GM12873 (cell line): ENCODE data around the gene SORCS2.

ENCODE experiments used
- CTCF ChIP-seq: IDR thresholded peaks from 2 replicates; pipeline ENCODE4 v1.5.1; 2012; ENCODE audit warnings: low read depth, mild to moderate bottlenecking, moderate library complexity, low read length, control low read depth; ENCODE audit not compliant: insufficient read depth; ENCODE audit errors: missing control alignments

Gene SORCS2

GRCh38 chr4:7411896-7412553 lies 219.7 kb downstream of the SORCS2 start:
- no peak for TF ChIP-seq CTCF

DNA sequence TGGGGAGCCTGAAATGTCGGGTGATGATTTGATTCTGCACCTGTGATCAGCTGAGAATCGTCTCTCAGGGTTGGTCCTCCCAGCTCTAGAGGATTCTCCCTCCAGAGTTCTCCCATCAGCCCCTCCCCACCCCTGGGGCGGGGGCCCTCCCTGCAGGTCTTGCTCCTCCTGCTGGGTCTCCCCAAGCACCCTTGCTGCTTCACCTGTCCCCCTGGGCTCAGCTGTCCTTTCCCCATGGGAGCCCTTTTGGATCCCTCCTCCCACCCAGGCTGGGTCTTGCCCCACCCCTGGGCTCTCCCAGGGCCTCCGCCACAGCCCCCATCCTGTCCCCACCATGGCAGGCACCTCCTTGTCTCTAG lies 220.2 kb downstream of the SORCS2 start:
- no peak for TF ChIP-seq CTCF

DNA sequence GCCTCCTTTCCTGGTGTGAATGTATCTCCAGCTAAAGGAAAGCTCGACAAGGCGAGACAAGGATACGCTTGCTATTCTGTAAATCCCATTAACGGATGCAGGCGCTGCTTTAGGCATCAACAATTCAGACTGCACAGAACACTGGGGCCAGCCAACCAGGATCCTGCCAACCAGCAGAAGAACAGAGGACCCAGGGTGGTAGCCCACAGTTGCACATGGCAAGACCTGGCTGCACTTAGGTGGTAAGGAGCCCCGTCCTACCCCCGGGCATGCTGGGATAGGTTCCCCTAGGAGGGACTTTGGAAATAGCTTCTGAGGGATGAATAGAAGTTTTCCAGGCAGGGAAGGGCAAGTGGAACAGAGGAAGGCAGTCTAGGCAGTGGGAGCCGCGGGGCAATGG lies 221.7 kb downstream of the SORCS2 start:
- no peak for TF ChIP-seq CTCF

DNA sequence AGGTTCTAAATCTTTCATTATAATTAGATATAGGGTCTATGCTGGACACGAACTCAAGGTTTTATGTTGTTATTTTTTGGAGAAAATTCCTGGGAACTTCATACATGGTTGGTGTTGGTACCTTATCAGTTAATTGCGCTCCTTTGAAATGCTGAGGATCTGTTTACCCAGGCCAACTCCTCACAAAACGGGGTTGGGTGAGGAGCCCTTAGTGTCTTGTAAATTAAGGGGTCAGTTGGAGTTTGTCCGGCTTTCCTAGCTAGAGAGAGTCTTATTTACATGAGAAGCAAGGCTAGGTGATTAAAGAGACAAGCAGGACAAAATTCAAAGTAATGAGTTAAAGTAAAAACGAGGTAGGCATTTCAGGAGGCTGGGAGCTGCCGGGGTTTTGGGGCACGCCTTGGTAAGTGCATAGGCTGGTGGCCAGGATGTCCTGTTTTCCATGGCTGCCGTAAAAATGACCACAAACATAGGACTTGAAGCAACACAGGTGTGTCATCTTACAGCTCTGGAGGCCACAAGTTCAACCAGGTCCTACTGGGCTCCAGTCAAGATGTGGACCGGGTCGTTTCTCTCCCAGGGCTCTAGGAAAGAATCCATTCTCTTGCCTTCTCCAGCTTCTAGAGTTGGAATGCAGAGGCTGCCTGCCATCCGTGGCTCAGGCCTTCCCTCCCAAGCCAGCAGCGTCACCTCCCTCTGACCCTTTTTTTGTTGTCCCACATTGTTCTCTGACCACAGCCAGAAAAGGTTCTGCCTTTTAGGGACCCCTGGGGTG lies 222.6 kb downstream of the SORCS2 start:
- no peak for TF ChIP-seq CTCF

DNA sequence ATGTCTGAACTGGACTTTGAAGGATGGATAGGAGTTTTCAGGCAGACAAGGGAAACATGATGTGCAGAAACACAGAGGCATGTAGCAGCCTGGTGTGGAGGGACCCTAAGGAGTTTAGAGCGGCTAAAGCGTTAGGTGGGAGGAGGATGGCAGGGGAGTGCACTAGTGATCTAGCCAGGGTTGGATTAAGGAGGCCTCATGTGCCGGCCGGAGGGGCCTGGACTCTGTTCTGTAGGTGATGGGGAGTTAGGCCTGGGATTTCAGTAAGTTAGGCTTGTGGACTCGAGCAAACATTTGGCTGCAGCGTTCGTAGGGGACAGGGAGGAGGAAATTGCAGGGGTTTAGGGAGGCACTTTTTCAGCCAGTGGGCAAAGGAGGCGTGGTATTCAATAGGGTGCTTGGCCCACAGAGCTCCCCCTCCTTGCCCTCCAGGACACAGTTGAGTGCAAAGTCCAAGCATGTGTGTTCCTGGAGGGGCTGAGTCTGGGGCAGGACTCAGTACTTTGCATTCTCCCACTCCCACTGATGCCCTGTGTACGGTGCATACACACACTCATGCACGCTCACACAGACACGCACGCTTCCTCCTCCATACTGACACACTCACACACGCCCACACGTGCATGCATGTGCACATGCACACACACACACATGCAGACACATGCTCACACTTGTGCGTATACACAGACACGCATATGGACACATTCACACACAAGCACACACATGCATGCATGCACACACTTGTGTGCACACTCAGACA lies 223.8 kb downstream of the SORCS2 start:
- TF ChIP-seq CTCF = no peak

- no peak for TF ChIP-seq CTCF
Observed at GRCh38 chr4:7416745-7417432, 224.6 kb downstream of the SORCS2 start.

DNA sequence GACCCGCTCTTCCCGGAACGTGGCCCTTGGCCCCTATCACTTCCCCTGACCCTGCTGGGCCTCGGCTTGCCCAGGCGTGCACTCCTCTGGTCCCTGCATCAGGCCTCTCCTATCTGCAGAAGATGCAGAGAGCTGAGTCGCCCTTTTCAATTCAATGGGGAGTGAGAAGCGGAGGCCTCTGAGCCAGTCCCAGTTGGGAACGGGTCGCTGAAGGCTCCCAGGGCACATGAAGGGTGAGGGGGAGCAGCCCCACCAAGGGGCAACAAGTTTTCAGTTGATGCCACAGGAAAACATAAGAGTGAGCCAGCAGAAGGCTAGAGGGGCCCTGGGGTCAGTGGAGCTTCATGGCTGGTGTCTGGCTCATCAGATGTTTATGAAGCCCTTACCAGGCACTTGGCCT lies 225.3 kb downstream of the SORCS2 start:
- no peak for TF ChIP-seq CTCF
